Kidney epithelial cell (primary cell): ENCODE measurements around the gene PAM. TPM values are rescaled to one million over a fixed set of nuclear protein-coding genes. Genes with fewer than 3 reads are reported as not detected.

Experiments
- DNase-seq: peaks from one replicate; pipeline ENCODE4 v3.0.0-alpha.2; 2010; ENCODE audit warnings: low read depth
- H3K27me3 ChIP-seq: 2 replicates; pipeline ENCODE4 v1.6.0; 2011; ENCODE audit warnings: low read length; ENCODE audit not compliant: control insufficient read depth, insufficient read depth
- H3K36me3 ChIP-seq: 2 replicates; pipeline ENCODE4 v1.5.1; 2011; ENCODE audit warnings: low read length; ENCODE audit not compliant: control insufficient read depth, insufficient read depth
- H3K4me3 ChIP-seq: 2 replicates; pipeline ENCODE4 v1.5.1; 2011; ENCODE audit warnings: low read depth, mild to moderate bottlenecking, control low read depth, low read length
- total RNA-seq: library from RNA; depleted of rRNA; stranded (reverse); fragments of >200 nt; gene quantifications from 2 replicates; pipeline ENCODE4 v1.2.3, GENCODE V29; 2015
- TF ChIP-seq, protein P1 (sequence below): IDR thresholded peaks from 2 replicates; pipeline ENCODE4 v1.5.1; 2011; ENCODE audit warnings: mild to moderate bottlenecking, moderate library complexity, low read length, control low read depth, inconsistent platforms; ENCODE audit not compliant: insufficient read depth, poor library complexity, severe bottlenecking

The PAM gene
- total RNA-seq, 1 donor from 2014 or later = 95.9 TPM

DNA sequence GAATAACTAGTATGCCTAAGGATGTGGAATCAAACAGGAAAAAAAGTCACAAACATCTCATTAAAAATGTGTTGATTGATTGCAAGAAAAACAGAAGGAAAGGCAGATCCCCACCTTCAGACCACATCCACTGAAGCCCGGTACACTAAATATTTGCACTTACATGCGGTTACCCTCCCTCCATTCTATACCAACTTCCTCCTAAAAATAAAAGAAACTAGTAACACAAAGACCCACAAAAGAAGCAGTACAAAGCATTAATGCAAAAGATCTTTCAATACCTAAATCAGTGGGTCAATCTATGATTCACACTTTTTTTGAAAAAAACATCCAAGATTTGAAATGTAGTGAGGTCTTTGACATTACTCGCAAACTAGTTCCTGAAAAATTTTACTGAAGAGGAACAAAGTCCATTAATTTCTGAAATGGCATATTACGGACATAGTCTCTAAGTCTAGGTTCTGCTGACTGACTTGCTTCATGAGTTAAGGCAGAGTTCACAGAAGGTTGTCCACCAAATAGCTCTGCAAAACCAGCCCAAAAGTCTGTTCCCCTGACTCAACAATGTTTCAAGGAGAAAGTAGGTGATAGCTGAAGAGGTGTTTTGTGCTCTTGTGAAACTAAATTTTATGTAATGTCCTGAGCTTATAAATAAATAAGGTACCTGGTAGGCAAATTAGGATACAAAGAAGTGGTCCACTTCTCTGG lies 100.7 kb downstream of the PAM start:
- no peak for DNase-seq
- Histone ChIP-seq H3K4me3 (no peak overlapping the region), H3K36me3 (no peaks in the 10 kb centered on the region), H3K27me3 (no peaks in the 10 kb centered on the region)
- TF ChIP-seq, protein P1, sequence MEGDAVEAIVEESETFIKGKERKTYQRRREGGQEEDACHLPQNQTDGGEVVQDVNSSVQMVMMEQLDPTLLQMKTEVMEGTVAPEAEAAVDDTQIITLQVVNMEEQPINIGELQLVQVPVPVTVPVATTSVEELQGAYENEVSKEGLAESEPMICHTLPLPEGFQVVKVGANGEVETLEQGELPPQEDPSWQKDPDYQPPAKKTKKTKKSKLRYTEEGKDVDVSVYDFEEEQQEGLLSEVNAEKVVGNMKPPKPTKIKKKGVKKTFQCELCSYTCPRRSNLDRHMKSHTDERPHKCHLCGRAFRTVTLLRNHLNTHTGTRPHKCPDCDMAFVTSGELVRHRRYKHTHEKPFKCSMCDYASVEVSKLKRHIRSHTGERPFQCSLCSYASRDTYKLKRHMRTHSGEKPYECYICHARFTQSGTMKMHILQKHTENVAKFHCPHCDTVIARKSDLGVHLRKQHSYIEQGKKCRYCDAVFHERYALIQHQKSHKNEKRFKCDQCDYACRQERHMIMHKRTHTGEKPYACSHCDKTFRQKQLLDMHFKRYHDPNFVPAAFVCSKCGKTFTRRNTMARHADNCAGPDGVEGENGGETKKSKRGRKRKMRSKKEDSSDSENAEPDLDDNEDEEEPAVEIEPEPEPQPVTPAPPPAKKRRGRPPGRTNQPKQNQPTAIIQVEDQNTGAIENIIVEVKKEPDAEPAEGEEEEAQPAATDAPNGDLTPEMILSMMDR = no peak

DNA sequence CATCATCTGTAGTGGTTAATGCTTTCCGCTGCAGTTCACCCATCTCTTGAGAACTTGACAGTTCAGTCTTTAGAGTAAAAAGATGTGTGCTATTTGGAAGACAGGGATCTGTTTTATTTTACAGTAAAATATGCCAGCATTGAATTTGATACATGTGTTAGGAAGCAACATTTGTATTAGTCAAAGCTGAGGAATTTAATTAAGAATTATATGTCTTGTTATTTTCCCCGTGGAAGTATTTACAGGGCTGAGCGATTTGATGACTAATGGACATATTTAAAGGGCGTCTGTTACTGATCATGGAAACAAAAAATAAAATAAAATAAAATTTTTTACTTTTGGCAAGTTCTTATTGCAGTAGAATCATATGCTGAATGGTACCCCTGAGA lies 101.3 kb downstream of the PAM start:
- Histone ChIP-seq H3K4me3 (no peak overlapping the region), H3K27me3 (no peaks in the 10 kb centered on the region), H3K36me3 (no peaks in the 10 kb centered on the region)
- TF ChIP-seq, protein P1 = no peak
- DNase-seq = no peak

DNA sequence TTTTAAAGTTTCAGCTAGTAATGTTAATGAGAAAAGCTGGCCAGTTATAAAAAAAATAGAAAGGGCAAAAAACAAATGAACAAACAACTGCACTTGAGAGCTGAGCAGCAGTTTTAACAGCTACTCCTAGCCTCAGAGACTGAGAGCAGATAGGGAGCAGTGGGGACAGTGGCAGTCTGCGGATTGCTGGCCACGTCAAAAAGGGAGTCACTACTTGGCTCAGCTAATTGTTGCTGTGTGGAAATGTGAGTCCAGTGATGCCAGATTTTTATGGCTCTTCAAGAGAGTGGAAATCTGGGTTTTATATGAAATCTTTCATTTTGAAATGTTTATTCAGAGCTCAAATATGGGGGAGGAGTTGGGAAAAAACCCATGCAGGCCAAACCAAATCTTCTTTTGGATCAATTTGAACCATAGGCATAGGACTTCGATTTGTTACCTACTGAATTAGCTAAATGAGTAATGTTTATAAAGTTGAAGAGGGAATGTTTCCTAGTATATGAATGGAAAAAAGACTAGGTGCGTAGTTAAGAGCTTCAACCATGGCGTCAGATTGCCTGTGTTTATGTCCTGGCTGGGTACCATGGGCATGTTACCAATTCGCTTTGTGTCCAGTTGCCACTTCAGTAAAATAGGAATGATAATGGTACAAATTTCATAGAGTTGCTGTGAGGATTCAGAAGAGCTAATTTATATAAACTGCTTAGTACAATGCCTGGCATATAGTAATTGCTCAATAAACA lies 102.1 kb downstream of the PAM start:
- H3K36me3 ChIP-seq = no peaks in the 10 kb centered on the region
- H3K4me3 ChIP-seq = no peak overlapping the region
- DNase-seq = no peak
- H3K27me3 ChIP-seq = no peaks in the 10 kb centered on the region
- TF ChIP-seq, protein P1 = no peak

DNA sequence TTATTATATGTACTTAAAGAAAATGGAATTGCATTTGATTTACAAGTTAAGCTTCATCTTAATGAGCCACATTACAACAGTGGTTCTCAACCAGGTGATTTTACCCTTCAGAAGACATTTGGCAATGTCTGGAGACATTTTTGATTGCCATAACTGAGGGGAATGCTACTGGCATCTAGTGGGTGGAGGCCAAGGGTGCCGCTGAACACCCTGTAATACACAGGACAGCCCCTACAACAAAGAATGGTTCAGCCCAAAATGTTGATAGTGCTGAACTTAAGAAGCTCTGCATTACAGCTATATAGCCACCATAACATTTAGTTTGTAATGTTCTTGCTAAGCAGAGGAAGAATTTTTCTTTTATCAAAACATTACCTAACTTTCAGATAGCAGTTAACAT lies 103.1 kb downstream of the PAM start:
- H3K36me3 ChIP-seq = no peaks in the 10 kb centered on the region
- no peaks in the 10 kb centered on the region for H3K27me3 ChIP-seq
- TF ChIP-seq, protein P1 = no peak
- DNase-seq = no peak
- H3K4me3 ChIP-seq = no peak overlapping the region

DNA sequence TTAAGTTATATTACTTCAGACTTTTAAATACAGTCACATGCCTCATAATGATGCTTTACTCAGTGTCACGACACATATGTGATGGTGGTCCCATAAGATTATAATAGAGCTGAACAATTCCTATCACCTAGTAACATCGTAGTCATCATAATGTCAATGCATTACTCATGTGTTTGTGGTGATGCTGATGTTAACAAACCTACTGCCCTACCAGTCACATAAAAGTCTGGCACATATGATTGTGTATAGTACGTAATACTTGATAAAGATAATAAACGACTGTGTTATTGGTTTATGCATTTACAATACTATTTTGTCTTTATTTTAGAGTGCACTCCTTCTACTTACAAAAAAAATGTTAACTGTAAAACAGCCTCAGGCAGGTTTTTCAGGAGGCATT lies 103.7 kb downstream of the PAM start:
- Histone ChIP-seq H3K4me3 (no peak overlapping the region), H3K36me3 (no peaks in the 10 kb centered on the region), H3K27me3 (no peaks in the 10 kb centered on the region)
- TF ChIP-seq, protein P1 = no peak
- no peak for DNase-seq
